ENCODE results near the gene CLCN1.

CLCN1 gene

GRCh38 chr7:143280160-143280559 lies 35.8 kb upstream of the CLCN1 start:
- no peak overlapping the region for H3K27ac ChIP-seq
- no peaks in the 10 kb centered on the region for H3K36me3 ChIP-seq
- no peaks in the 10 kb centered on the region for H3K9me3 ChIP-seq (ENCODE audit: severe bottlenecking)
- no peak for DNase-seq
- no peak for TF ChIP-seq CTCF (IDR thresholded peaks at IDR 0.05; ENCODE audit: low read depth, low read length)
- no peaks in the 10 kb centered on the region for H3K27me3 ChIP-seq (ENCODE audit: insufficient read depth, low read depth, severe bottlenecking)
- no peak overlapping the region for H3K4me3 ChIP-seq (ENCODE audit: low read depth, low read length)

DNA sequence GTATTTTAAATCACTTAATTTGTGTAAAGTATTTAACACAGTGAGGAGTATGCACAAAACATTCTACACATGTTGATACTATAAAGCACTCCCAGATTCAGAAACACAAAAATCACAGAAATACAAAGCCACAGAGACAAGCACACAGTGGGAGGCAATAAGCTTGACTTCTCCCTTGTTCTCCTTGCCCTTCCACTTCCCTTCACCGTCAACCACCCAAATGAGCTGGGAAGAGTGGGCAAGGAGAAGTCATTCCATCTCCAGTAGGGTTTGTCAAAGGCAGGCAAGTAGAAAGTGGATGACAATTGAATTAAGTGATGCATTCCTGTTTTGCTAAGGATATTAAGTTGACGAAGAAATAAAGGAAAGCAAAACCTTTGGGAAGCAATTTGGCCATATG lies 35.3 kb upstream of the CLCN1 start:
- no peak for DNase-seq
- Histone ChIP-seq H3K27ac (no peak overlapping the region), H3K27me3 (ENCODE audit: insufficient read depth, low read depth, severe bottlenecking) (no peaks in the 10 kb centered on the region), H3K4me3 (ENCODE audit: low read depth, low read length) (no peak overlapping the region), H3K9me3 (ENCODE audit: severe bottlenecking) (no peaks in the 10 kb centered on the region), H3K36me3 (no peaks in the 10 kb centered on the region)
- TF ChIP-seq CTCF (IDR thresholded peaks at IDR 0.05; ENCODE audit: low read depth, low read length) = no peak

- H3K9me3 ChIP-seq (ENCODE audit: severe bottlenecking) = no peaks in the 10 kb centered on the region
- H3K27ac ChIP-seq = no peak overlapping the region
- no peaks in the 10 kb centered on the region for H3K36me3 ChIP-seq
- DNase-seq = no peak
- no peak for TF ChIP-seq CTCF (IDR thresholded peaks at IDR 0.05; ENCODE audit: low read depth, low read length)
- no peak overlapping the region for H3K4me3 ChIP-seq (ENCODE audit: low read depth, low read length)
- no peaks in the 10 kb centered on the region for H3K27me3 ChIP-seq (ENCODE audit: insufficient read depth, low read depth, severe bottlenecking)
These were observed 34.4 kb upstream of the CLCN1 start for GRCh38 chr7:143281529-143281928.

DNA sequence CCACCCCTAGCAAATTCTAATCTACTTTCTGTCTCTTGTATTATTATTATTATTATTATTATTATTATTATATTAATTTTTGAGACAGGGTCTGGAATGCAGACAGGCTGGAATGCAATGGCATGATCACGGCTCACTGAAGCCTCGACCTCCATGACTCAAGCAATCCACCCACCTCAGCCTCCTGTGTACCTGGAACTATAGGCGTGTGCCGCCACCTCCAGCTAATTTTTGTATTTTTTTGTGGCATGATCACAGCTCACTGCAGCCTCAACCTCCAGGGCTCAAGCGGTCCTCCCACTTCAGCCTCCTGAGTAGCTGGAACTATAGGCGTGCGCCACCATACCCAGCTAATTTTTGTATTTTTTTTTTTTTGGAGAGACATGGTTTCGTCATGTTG lies 33.8 kb upstream of the CLCN1 start:
- Histone ChIP-seq H3K27me3 (ENCODE audit: insufficient read depth, low read depth, severe bottlenecking) (no peaks in the 10 kb centered on the region), H3K27ac (no peak overlapping the region), H3K36me3 (no peaks in the 10 kb centered on the region), H3K4me3 (ENCODE audit: low read depth, low read length) (no peak overlapping the region), H3K9me3 (ENCODE audit: severe bottlenecking) (peaks cover 1% of the 10 kb centered on the region)
- TF ChIP-seq CTCF (IDR thresholded peaks at IDR 0.05; ENCODE audit: low read depth, low read length) = no peak
- no peak for DNase-seq

DNA sequence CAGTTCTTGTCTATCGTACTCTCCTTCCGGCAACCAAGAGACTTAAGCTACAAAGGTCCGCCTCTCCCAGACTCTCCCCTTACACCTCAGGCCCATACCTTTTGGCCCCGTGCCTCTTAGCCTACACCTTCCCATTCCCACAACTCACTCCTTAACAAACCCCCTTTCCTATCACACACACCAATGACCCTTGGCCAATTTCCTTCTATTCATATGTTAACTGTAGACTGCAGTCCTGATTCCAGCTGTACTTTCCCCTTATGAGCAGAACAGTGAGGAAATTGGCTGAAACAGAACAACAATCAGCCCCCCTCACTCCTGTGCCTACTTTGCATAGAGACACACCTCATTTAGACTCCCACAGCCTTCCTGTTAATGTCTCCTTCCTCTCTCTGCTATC lies 32.5 kb upstream of the CLCN1 start:
- DNase-seq = no peak
- H3K27ac ChIP-seq = no peak overlapping the region
- peaks cover 1% of the 10 kb centered on the region for H3K36me3 ChIP-seq
- peaks cover 10% of the 10 kb centered on the region for H3K9me3 ChIP-seq (ENCODE audit: severe bottlenecking)
- no peak overlapping the region for H3K4me3 ChIP-seq (ENCODE audit: low read depth, low read length)
- no peak for TF ChIP-seq CTCF (IDR thresholded peaks at IDR 0.05; ENCODE audit: low read depth, low read length)
- H3K27me3 ChIP-seq (ENCODE audit: insufficient read depth, low read depth, severe bottlenecking) = no peaks in the 10 kb centered on the region

DNA sequence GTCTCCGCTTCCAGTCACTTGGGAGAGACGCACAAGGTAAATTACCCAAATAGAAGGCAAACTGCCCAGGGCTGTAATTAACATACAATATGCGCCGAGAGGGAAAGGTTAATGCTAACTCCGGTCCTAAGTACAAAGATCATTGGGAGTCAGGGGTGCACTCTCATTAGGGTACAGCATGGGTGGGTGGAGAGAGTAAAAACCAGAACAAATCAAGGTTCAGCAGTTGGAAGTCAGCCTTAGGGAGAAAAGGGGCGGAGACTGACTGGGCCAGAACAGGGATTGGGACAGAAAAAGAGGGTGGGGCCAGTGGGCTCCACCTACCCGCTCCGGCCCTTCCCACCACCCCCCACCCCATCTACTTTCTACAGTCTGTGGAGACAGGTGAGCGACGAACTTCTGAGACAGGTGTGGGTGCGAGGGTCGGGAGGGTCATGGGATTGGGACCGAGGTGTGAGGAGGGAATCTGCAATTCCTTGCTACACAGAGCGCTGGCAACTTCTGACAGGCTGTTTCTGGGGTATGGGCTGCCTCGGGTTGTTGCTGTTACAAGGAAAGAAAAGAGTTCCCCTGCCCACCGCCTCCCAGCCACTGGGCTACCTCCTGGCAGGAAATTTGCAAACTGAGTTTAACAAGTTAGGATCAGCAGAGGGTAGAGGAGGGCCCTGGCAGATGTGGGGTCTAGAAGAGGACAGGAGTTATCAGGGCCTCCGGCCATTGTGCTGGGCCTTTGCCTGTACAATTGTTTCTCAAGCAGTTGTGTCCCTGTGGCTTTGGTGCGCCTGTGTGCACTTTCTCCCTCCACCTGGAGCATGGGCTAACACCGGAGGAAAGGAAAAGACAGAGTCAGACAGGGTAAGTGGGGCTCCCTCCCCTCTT lies 31.1 kb upstream of the CLCN1 start, which contains the start of gene TMEM139:
TSS of gene TMEM139 (plus strand) at position 368 of the 879 bp plus-strand sequence. CDS start 1,000 bp downstream, outside the sequence.
- no peak for DNase-seq
- Histone ChIP-seq H3K36me3 (peaks cover 9% of the 10 kb centered on the region), H3K27me3 (ENCODE audit: insufficient read depth, low read depth, severe bottlenecking) (no peaks in the 10 kb centered on the region), H3K9me3 (ENCODE audit: severe bottlenecking) (peaks cover 10% of the 10 kb centered on the region), H3K27ac (no peak within 1 kb of the TSS), H3K4me3 (ENCODE audit: low read depth, low read length) (no peak within 1 kb of the TSS)
- no peak for TF ChIP-seq CTCF (IDR thresholded peaks at IDR 0.05; ENCODE audit: low read depth, low read length)
